Stimulated activated naive CD8-positive, alpha-beta T cell treated with anti-CD3 and anti-CD28 coated beads, Interleukin-15, Interleukin-2, amounts not matched to agents 100 ng/mL and 50 ng/mL, for 24 hours (primary cell): ENCODE data around the gene ZNF593.

ENCODE experiments used
- H3K27ac Mint-ChIP-seq: one replicate; pipeline ENCODE4 v1.8.0; 2021; ENCODE audit warnings: mild to moderate bottlenecking, mixed read lengths
- H3K27me3 Mint-ChIP-seq: one replicate; pipeline ENCODE4 v1.8.0; 2021; ENCODE audit warnings: mixed read lengths
- H3K36me3 Mint-ChIP-seq: one replicate; pipeline ENCODE4 v1.8.0; 2021; ENCODE audit warnings: low read depth, mixed read lengths
- H3K4me1 Mint-ChIP-seq: one replicate; pipeline ENCODE4 v1.8.0; 2021; ENCODE audit warnings: low read depth, mixed read lengths
- H3K4me3 Mint-ChIP-seq: one replicate; pipeline ENCODE4 v1.8.0; 2021; ENCODE audit warnings: mild to moderate bottlenecking, mixed read lengths
- H3K9me3 Mint-ChIP-seq: one replicate; pipeline ENCODE4 v1.8.0; 2021; ENCODE audit warnings: mixed read lengths

ZNF593 gene

DNA sequence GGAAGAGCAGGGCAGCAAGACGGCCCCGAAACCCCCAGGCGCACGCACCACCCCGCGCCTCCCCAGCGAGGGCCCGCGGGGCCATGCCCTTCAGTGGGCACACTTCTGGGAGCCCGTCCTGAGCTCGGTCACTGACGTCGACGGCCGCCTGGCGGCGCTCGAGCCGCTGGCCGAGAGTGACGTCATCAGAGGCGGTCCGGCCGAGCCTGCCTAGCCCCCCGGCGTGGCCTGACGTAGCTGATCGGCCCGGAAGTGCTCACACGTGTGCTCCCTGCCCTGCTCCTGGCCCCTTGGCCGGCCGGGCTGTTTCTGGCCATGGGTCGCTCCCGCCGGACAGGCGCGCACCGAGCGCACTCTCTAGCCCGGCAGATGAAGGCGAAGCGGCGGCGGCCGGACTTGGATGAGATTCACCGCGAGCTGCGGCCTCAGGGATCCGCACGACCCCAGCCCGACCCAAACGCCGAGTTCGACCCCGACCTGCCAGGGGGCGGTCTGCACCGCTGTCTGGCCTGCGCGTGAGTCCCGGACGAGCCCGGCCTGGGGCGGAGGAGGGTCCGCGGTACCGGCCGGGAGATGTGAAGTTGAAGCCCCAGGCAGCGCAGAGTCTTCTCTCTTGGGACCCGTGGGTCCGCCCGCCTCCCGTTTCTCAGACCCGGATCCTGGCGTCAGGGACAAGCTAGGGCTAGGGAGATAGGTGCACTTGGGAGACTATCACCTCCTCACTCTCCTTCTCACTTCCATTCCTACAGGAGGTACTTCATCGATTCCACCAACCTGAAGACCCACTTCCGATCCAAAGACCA is at the start of gene ZNF593:
TSS of gene ZNF593 (plus strand) at position 240 of the 803 bp plus-strand sequence. CDS start at position 316, 76 bp downstream.
- Mint-ChIP-seq H3K27me3 (peaks cover 4% of the 10 kb centered on the region), H3K4me3 (peak within 1 kb of the TSS; percentile 95)

DNA sequence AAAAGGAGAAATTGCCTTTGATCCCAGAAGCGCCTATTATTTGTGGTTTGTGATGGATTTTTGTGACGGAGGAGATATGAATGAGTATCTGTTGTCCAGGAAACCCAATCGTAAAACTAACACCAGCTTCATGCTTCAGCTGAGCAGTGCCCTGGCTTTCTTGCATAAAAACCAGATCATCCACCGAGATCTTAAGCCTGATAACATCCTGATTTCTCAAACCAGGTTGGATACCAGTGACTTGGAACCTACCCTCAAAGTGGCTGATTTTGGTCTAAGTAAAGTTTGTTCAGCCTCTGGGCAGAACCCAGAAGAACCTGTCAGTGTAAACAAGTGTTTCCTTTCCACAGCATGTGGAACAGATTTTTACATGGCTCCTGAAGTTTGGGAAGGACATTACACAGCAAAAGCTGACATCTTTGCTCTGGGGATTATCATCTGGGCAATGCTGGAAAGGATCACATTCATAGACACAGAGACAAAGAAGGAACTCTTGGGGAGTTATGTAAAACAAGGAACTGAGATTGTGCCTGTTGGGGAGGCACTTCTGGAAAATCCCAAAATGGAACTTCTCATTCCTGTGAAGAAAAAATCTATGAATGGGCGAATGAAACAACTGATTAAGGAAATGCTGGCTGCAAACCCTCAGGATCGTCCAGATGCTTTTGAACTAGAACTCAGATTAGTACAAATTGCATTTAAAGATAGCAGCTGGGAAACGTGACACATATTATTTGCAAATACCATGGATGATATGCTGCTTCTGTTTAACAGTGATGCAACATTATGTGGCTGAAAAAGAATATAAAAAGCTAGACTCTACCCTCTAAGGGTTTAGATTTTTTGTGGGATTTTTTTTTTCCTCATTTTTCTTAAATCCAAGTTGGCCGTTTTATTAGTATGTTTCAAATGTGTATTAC is 47.6 kb upstream of the ZNF593 start:
- no peaks in the 10 kb centered on the region for H3K9me3 Mint-ChIP-seq
- peak overlapping the region; percentile 38 for H3K27ac Mint-ChIP-seq
- peaks cover 46% of the 10 kb centered on the region for H3K36me3 Mint-ChIP-seq
- peaks cover 68% of the 10 kb centered on the region for H3K4me1 Mint-ChIP-seq
- no peaks in the 10 kb centered on the region for H3K27me3 Mint-ChIP-seq
- no peak overlapping the region for H3K4me3 Mint-ChIP-seq

More for the DNA sequence above, at the start of gene ZNF593:
- Mint-ChIP-seq H3K36me3 (peaks cover 3% of the 10 kb centered on the region), H3K4me1 (peaks cover 13% of the 10 kb centered on the region), H3K9me3 (no peaks in the 10 kb centered on the region), H3K27ac (peak within 1 kb of the TSS; percentile 90)

GRCh38 chr1:26122988-26123973 is 46.4 kb upstream of the ZNF593 start:
- Mint-ChIP-seq H3K27me3 (no peaks in the 10 kb centered on the region), H3K27ac (peak overlapping the region; percentile 13), H3K4me1 (peaks cover 80% of the 10 kb centered on the region), H3K36me3 (peaks cover 42% of the 10 kb centered on the region), H3K4me3 (peak overlapping the region; percentile 3), H3K9me3 (no peaks in the 10 kb centered on the region)

DNA sequence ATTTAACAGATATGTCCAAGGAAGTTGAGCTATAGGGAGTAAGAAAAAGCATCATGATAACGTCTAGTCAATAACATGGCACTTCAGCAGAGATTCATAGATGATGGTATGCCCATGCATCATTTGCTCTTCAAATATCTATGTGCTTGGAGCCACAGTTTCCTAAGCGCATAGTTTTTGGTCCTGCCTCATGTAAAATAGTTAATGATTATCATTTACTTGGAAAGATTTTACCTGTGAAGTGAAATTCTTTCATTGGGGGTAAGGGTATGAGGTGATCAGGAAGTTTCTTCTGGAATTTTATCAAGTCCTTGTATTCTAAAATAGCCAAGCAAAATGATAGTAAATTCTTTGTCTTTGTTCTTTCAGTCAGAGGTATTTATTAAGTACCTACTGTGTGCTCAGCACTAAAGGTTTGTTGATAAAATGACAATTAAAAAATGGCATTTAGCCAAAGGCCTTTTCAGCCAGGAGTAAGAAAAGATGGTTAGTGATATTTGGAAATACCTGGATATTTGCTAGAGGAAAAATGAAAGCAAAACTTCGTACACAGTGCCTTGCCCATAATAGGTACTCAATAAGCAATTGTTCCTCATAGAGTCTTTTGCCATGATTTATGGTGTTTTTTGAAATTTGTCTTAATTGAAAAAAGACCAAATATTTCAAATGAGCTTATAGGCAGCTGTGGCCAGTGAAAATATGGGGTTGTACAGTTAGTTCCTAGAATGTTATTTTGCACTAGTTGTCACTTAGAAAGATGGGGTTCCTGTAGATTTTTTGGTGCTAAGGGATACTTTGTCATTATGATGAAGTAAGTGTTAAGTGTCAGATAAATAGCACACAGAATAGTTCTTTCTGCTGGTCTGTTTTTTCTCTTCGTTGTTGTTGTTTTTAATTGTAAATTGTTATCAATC is 45.0 kb upstream of the ZNF593 start:
- Mint-ChIP-seq H3K4me1 (peaks cover 72% of the 10 kb centered on the region), H3K9me3 (no peaks in the 10 kb centered on the region), H3K27me3 (no peaks in the 10 kb centered on the region), H3K36me3 (peaks cover 31% of the 10 kb centered on the region), H3K27ac (no peak overlapping the region), H3K4me3 (no peak overlapping the region)

DNA sequence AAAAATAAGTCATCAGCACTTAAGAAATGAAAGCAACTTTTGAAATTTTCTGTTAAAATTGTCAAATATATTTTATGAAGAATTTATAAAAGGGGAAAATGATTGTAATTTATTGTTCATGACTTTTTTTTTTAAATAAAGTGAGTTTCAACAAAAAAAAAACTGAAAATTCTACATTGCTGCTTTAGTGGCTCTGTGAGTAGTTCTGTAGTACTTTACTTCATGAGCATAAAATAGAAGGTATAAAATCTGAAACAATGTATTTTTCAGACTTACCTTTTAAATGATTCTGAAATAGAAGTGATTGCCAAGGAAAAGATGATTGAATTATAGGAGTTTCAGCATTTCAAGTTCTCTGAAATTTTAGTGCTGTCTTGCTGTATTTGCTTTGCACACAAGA is 44.3 kb upstream of the ZNF593 start:
- H3K27me3 Mint-ChIP-seq = no peaks in the 10 kb centered on the region
- peaks cover 24% of the 10 kb centered on the region for H3K36me3 Mint-ChIP-seq
- peaks cover 65% of the 10 kb centered on the region for H3K4me1 Mint-ChIP-seq
- H3K27ac Mint-ChIP-seq = peak overlapping the region; percentile 57
- no peak overlapping the region for H3K4me3 Mint-ChIP-seq
- H3K9me3 Mint-ChIP-seq = no peaks in the 10 kb centered on the region

- peak overlapping the region; percentile 57 for H3K27ac Mint-ChIP-seq
- peaks cover 64% of the 10 kb centered on the region for H3K4me1 Mint-ChIP-seq
- peak overlapping the region; percentile 67 for H3K4me3 Mint-ChIP-seq
- H3K27me3 Mint-ChIP-seq = no peaks in the 10 kb centered on the region
- peaks cover 23% of the 10 kb centered on the region for H3K36me3 Mint-ChIP-seq
- H3K9me3 Mint-ChIP-seq = no peaks in the 10 kb centered on the region
Measured at GRCh38 chr1:26125946-26126320, 43.8 kb upstream of the ZNF593 start.

DNA sequence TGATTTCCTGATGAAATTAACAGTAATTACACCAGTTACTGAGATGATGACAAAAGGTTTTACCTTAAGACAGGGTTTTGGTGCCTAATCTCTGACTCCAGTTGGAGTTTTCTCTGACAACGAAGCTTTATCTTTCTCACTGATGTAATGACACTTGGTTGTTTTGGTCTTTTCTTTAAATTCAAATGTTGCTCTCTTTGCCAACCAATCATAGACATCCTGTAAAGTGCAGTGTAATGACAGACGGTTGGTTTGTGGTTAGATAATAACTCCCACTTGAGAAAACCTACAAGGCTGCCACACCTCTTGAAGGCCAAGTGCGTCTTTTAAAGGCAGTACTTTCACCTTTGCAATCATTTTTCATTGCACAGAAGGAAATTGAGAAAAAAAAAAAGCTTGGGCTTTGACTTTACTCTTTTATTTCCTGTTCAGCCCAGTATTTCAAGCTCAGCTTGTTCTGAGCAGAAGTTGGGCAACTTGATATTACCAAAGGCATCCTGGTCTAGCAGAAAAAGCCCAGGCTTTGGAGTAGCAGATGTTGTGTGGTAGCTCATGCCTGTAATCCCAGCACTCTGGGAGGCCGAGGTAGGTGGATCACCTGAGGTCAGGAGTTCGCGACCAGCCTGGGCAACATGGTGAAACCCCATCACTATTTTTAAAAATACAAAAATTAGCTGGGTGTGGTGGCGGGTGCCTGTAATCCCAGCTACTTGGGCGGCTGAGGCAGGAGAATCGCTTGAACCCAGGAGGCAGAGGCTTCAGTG is 43.2 kb upstream of the ZNF593 start:
- H3K4me1 Mint-ChIP-seq = peaks cover 64% of the 10 kb centered on the region
- peak overlapping the region; percentile 57 for H3K27ac Mint-ChIP-seq
- H3K4me3 Mint-ChIP-seq = peak overlapping the region; percentile 67
- H3K36me3 Mint-ChIP-seq = peaks cover 23% of the 10 kb centered on the region
- no peaks in the 10 kb centered on the region for H3K27me3 Mint-ChIP-seq
- no peaks in the 10 kb centered on the region for H3K9me3 Mint-ChIP-seq

GRCh38 chr1:26127235-26128163 is 42.2 kb upstream of the ZNF593 start:
- Mint-ChIP-seq H3K27ac (peak overlapping the region; percentile 56), H3K4me1 (peaks cover 60% of the 10 kb centered on the region), H3K4me3 (peak overlapping the region; percentile 17), H3K27me3 (no peaks in the 10 kb centered on the region), H3K9me3 (no peaks in the 10 kb centered on the region), H3K36me3 (peaks cover 13% of the 10 kb centered on the region)

DNA sequence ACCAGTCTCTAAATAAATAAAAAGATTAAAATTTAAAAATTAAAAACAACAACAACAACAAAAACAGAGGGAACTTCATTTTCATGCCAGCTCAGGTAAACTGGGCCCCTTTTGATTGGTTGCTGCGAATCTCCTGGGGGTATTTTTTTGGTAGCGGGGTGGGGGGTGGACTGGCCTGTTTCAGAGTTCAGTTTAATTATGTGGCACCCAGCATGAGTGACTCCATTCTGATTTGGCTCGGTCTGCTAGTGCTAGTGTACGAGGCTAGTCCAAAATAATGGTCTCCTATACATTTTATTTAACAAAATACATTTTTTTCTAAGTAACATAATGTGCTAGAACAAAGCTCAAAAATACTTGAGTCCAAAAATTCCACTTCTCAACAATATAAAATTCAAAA is 39.9 kb upstream of the ZNF593 start:
- Mint-ChIP-seq H3K27ac (no peak overlapping the region), H3K4me3 (no peak overlapping the region), H3K27me3 (no peaks in the 10 kb centered on the region), H3K9me3 (no peaks in the 10 kb centered on the region), H3K4me1 (peaks cover 37% of the 10 kb centered on the region), H3K36me3 (no peaks in the 10 kb centered on the region)

GRCh38 chr1:26130695-26131094 is 39.0 kb upstream of the ZNF593 start:
- H3K4me1 Mint-ChIP-seq = peaks cover 30% of the 10 kb centered on the region
- no peak overlapping the region for H3K27ac Mint-ChIP-seq
- no peaks in the 10 kb centered on the region for H3K9me3 Mint-ChIP-seq
- H3K4me3 Mint-ChIP-seq = no peak overlapping the region
- H3K36me3 Mint-ChIP-seq = no peaks in the 10 kb centered on the region
- H3K27me3 Mint-ChIP-seq = no peaks in the 10 kb centered on the region

DNA sequence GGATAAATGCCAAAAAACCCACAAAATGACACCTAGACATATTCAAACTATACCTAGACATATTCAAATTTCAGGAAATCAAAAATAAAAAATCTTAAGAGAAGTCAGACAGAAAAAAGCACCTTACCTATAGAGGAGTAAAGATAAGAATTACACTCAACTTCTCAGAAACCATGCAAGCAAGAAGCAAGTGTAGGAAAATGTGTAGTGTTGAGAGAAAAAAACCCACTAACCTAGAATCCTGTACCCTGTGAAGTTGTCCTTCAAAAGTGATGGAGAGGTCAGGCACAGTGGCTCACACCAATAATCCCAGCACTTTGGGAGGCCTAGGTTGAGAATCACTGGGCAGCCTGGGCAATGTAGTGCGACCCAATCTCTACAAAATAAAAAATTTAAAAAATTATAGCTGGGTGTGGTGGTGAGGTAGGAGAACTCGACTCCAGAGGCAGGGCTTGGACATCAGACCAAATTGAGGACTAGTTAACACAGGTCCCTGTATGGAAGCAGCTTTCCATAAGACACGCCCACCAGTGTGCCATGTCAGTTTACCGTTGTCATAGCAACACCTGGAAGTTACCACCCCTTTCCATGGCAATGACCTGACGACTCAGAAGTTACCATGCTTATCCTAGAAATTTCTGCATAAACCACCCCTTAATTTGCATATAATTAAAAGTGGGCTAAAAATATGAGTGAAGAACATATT is 37.4 kb upstream of the ZNF593 start:
- no peak overlapping the region for H3K27ac Mint-ChIP-seq
- H3K27me3 Mint-ChIP-seq = no peaks in the 10 kb centered on the region
- H3K9me3 Mint-ChIP-seq = no peaks in the 10 kb centered on the region
- no peak overlapping the region for H3K4me3 Mint-ChIP-seq
- peaks cover 16% of the 10 kb centered on the region for H3K4me1 Mint-ChIP-seq
- H3K36me3 Mint-ChIP-seq = no peaks in the 10 kb centered on the region

DNA sequence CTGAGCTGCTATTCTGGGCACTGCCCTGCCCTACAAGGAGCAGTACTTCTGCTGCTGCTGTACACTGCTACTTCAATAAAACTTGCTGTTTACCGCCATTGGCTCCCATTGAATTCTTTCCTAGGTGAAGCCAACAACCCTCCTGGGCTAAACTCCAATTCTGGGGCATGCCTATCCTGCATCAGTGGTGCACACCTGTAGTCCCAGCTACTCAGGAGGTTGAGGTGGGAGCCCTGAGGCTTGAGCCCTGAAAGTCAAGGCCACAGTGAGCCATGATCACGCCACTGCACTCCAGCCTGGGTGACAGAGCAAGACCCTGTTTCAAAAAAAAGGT is 36.9 kb upstream of the ZNF593 start:
- H3K9me3 Mint-ChIP-seq = no peaks in the 10 kb centered on the region
- H3K36me3 Mint-ChIP-seq = no peaks in the 10 kb centered on the region
- H3K27me3 Mint-ChIP-seq = no peaks in the 10 kb centered on the region
- H3K4me3 Mint-ChIP-seq = no peak overlapping the region
- peaks cover 10% of the 10 kb centered on the region for H3K4me1 Mint-ChIP-seq
- H3K27ac Mint-ChIP-seq = no peak overlapping the region
